ENCODE measurements around the gene ITFG2. TPM values are rescaled to one million over a fixed set of nuclear protein-coding genes. Genes with fewer than 3 reads are reported as not detected.

ITFG2 gene
- polyA plus RNA-seq, 4 donors, result 44.1 to 75.9 (median 63.0) TPM

- DNase-seq (ENCODE audit: low read depth in 4 of 4, low spot score in 3 of 4), result no peak
Measured at GRCh38 chr12:2826721-2827515, 14.4 kb downstream of the ITFG2 start.

- DNase-seq (ENCODE audit: low read depth in 4 of 4, low spot score in 3 of 4), result no peak
Measured at GRCh38 chr12:2829275-2829674, 16.8 kb downstream of the ITFG2 start.

- no peak for DNase-seq (ENCODE audit: low read depth in 4 of 4, low spot score in 3 of 4)
Measured at GRCh38 chr12:2832550-2833127, 20.2 kb downstream of the ITFG2 start.

- no peak for DNase-seq (ENCODE audit: low read depth in 4 of 4, low spot score in 3 of 4)
Measured at GRCh38 chr12:2833327-2833726, 20.9 kb downstream of the ITFG2 start.

- DNase-seq (ENCODE audit: low read depth in 4 of 4, low spot score in 3 of 4), result no peak
Measured at GRCh38 chr12:2833810-2834209, 21.3 kb downstream of the ITFG2 start.

- DNase-seq (ENCODE audit: low read depth in 4 of 4, low spot score in 3 of 4), result peak in 3 of 4 donors; percentile 62 to 72 (median 68)
Measured at GRCh38 chr12:2834581-2835491, 22.4 kb downstream of the ITFG2 start, which contains the start of gene NRIP2. Gene NRIP2 (minus strand): TSS chr12:2835035. CDS start chr12:2834983, 52 bp downstream.

- no peak for DNase-seq (ENCODE audit: low read depth in 4 of 4, low spot score in 3 of 4)
Measured at GRCh38 chr12:2835691-2836403, 23.4 kb downstream of the ITFG2 start.

- no peak for DNase-seq (ENCODE audit: low read depth in 4 of 4, low spot score in 3 of 4)
Measured at GRCh38 chr12:2836574-2836973, 24.1 kb downstream of the ITFG2 start.

- DNase-seq (ENCODE audit: low read depth in 4 of 4, low spot score in 3 of 4), result no peak
Measured at GRCh38 chr12:2841056-2841650, 28.7 kb downstream of the ITFG2 start.

GRCh38 chr12:2842948-2843347 is 30.5 kb downstream of the ITFG2 start:
- DNase-seq (ENCODE audit: low read depth in 4 of 4, low spot score in 3 of 4), result no peak

GRCh38 chr12:2844786-2845185 is 32.3 kb downstream of the ITFG2 start:
- DNase-seq (ENCODE audit: low read depth in 4 of 4, low spot score in 3 of 4), result no peak

- no peak for DNase-seq (ENCODE audit: low read depth in 4 of 4, low spot score in 3 of 4)
Measured at GRCh38 chr12:2845280-2845679, 32.8 kb downstream of the ITFG2 start.

- DNase-seq (ENCODE audit: low read depth in 4 of 4, low spot score in 3 of 4), result no peak
Measured at GRCh38 chr12:2851931-2852330, 39.5 kb downstream of the ITFG2 start.

- no peak for DNase-seq (ENCODE audit: low read depth in 4 of 4, low spot score in 3 of 4)
Measured at GRCh38 chr12:2853626-2854025, 41.2 kb downstream of the ITFG2 start.

GRCh38 chr12:2854669-2855453 is 42.4 kb downstream of the ITFG2 start:
- DNase-seq (ENCODE audit: low read depth in 4 of 4, low spot score in 3 of 4), result no peak

- no peak for DNase-seq (ENCODE audit: low read depth in 4 of 4, low spot score in 3 of 4)
Measured at GRCh38 chr12:2855546-2855945, 43.1 kb downstream of the ITFG2 start.

- no peak for DNase-seq (ENCODE audit: low read depth in 4 of 4, low spot score in 3 of 4)
Measured at GRCh38 chr12:2856051-2856450, 43.6 kb downstream of the ITFG2 start.

GRCh38 chr12:2857021-2857431 is 44.6 kb downstream of the ITFG2 start, which contains the start of gene TEX52:
Gene TEX52 (minus strand): TSS chr12:2857039. CDS start chr12:2857026, 13 bp downstream.
- DNase-seq (ENCODE audit: low read depth in 4 of 4, low spot score in 3 of 4), result no peak

- no peak for DNase-seq (ENCODE audit: low read depth in 4 of 4, low spot score in 3 of 4)
Measured at GRCh38 chr12:2857576-2857975, 45.1 kb downstream of the ITFG2 start.

Data from left renal pelvis (tissue), 4 donors.